Measurements from ENCODE around the gene HEXIM1. TPM values are rescaled to one million over a fixed set of nuclear protein-coding genes. Genes with fewer than 3 reads are reported as not detected.

HEXIM1 gene
- total and polyA plus RNA-seq, 2 experiments from 2014 or later, result 17.9 to 34.8 TPM

DNA sequence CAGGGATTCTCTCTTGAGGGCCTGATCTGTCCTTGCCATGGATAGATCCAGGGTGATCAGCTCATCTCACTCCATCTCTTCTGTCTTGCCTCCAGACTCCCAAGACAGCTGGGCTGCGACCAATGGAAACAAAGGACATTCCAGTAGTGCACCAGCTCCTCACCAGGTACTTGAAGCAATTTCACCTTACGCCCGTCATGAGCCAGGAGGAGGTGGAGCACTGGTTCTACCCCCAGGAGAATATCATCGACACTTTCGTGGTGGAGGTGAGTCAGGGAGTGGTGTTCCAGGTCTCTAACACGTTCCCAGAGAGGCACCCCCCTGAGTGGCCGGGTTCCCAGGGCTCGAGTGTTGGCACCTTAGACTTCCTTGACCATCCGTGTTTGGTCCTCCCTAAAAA lies 45.4 kb upstream of the HEXIM1 start:
- no peaks in the 10 kb centered on the region for H3K4me1 ChIP-seq (ENCODE audit: low read depth)
- H3K36me3 ChIP-seq, result peaks cover 63% of the 10 kb centered on the region
- TF ChIP-seq, protein P1, sequence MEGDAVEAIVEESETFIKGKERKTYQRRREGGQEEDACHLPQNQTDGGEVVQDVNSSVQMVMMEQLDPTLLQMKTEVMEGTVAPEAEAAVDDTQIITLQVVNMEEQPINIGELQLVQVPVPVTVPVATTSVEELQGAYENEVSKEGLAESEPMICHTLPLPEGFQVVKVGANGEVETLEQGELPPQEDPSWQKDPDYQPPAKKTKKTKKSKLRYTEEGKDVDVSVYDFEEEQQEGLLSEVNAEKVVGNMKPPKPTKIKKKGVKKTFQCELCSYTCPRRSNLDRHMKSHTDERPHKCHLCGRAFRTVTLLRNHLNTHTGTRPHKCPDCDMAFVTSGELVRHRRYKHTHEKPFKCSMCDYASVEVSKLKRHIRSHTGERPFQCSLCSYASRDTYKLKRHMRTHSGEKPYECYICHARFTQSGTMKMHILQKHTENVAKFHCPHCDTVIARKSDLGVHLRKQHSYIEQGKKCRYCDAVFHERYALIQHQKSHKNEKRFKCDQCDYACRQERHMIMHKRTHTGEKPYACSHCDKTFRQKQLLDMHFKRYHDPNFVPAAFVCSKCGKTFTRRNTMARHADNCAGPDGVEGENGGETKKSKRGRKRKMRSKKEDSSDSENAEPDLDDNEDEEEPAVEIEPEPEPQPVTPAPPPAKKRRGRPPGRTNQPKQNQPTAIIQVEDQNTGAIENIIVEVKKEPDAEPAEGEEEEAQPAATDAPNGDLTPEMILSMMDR (IDR thresholded peaks at IDR 0.05; ENCODE audit: low read depth, low read length), result no peak
- no peaks in the 10 kb centered on the region for H3K27me3 ChIP-seq
- no peak overlapping the region for H3K4me3 ChIP-seq
- H3K9me3 ChIP-seq (ENCODE audit: low read depth), result no peaks in the 10 kb centered on the region
- no peak overlapping the region for H3K27ac ChIP-seq
- no peak for DNase-seq (ENCODE audit: low read depth in 1 of 2, low spot score in 1 of 2)

- no peak overlapping the region for H3K27ac ChIP-seq
- TF ChIP-seq, protein P1 (IDR thresholded peaks at IDR 0.05; ENCODE audit: low read depth, low read length), result no peak
- peaks cover 59% of the 10 kb centered on the region for H3K36me3 ChIP-seq
- H3K27me3 ChIP-seq, result no peaks in the 10 kb centered on the region
- H3K9me3 ChIP-seq (ENCODE audit: low read depth), result no peaks in the 10 kb centered on the region
- no peak overlapping the region for H3K4me3 ChIP-seq
- no peaks in the 10 kb centered on the region for H3K4me1 ChIP-seq (ENCODE audit: low read depth)
- no peak for DNase-seq (ENCODE audit: low read depth in 1 of 2, low spot score in 1 of 2)
Measured at GRCh38 chr17:45103269-45103795, 44.9 kb upstream of the HEXIM1 start.

GRCh38 chr17:45104029-45104428 lies 44.2 kb upstream of the HEXIM1 start:
- Histone ChIP-seq H3K36me3 (peaks cover 53% of the 10 kb centered on the region), H3K27ac (no peak overlapping the region), H3K4me3 (no peak overlapping the region), H3K27me3 (no peaks in the 10 kb centered on the region), H3K4me1 (ENCODE audit: low read depth) (no peaks in the 10 kb centered on the region), H3K9me3 (ENCODE audit: low read depth) (no peaks in the 10 kb centered on the region)
- TF ChIP-seq, protein P1 (IDR thresholded peaks at IDR 0.05; ENCODE audit: low read depth, low read length), result no peak
- DNase-seq (ENCODE audit: low read depth in 1 of 2, low spot score in 1 of 2), result no peak

DNA sequence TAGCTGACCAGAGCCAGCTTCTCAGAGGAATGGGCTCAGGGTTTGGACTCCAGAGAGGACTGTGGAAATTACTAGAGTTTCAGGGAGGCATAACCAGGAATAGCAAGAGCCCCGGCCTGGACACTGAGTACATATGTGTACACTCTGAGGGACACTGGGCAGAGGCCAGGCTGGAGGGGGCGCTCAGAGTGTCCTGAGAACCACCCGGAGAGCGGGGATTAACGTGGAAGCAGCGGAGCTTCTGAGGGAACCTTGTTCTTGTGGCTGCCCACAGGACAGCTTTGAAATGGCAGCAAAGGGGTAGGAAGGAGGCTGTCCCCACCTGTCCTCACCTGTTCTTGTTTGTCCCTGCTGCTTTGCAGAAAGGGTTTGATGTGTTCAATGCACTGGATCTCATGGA lies 43.8 kb upstream of the HEXIM1 start:
- Histone ChIP-seq H3K27me3 (no peaks in the 10 kb centered on the region), H3K4me3 (no peak overlapping the region), H3K9me3 (ENCODE audit: low read depth) (no peaks in the 10 kb centered on the region), H3K4me1 (ENCODE audit: low read depth) (no peaks in the 10 kb centered on the region), H3K27ac (no peak overlapping the region), H3K36me3 (peaks cover 52% of the 10 kb centered on the region)
- no peak for DNase-seq (ENCODE audit: low read depth in 1 of 2, low spot score in 1 of 2)
- TF ChIP-seq, protein P1 (IDR thresholded peaks at IDR 0.05; ENCODE audit: low read depth, low read length), result no peak

GRCh38 chr17:45104907-45105624 lies 43.2 kb upstream of the HEXIM1 start:
- no peaks in the 10 kb centered on the region for H3K27me3 ChIP-seq
- no peak overlapping the region for H3K4me3 ChIP-seq
- no peak for DNase-seq (ENCODE audit: low read depth in 1 of 2, low spot score in 1 of 2)
- no peak overlapping the region for H3K27ac ChIP-seq
- H3K4me1 ChIP-seq (ENCODE audit: low read depth), result no peaks in the 10 kb centered on the region
- TF ChIP-seq, protein P1 (IDR thresholded peaks at IDR 0.05; ENCODE audit: low read depth, low read length), result no peak
- peaks cover 47% of the 10 kb centered on the region for H3K36me3 ChIP-seq
- H3K9me3 ChIP-seq (ENCODE audit: low read depth), result no peaks in the 10 kb centered on the region

Measured in cardiac muscle cell (in vitro differentiated cells and primary cell).